Skin of body (tissue), 2 donors: ENCODE data around the gene HCRTR1. TPM values are rescaled to one million over a fixed set of nuclear protein-coding genes. Genes with fewer than 3 reads are reported as not detected.

Experiments
- DNase-seq: peaks from one replicate; lab custom pipeline; 2025; lab: John Stamatoyannopoulos, UW
- total RNA-seq: library from RNA; depleted of rRNA; stranded (reverse); fragments of >200 nt; gene quantifications from one replicate; pipeline ENCODE4 v1.2.3, GENCODE V29; 2014

HCRTR1 gene
- total RNA-seq, 1 donor from 2014 or later: not detected

DNA sequence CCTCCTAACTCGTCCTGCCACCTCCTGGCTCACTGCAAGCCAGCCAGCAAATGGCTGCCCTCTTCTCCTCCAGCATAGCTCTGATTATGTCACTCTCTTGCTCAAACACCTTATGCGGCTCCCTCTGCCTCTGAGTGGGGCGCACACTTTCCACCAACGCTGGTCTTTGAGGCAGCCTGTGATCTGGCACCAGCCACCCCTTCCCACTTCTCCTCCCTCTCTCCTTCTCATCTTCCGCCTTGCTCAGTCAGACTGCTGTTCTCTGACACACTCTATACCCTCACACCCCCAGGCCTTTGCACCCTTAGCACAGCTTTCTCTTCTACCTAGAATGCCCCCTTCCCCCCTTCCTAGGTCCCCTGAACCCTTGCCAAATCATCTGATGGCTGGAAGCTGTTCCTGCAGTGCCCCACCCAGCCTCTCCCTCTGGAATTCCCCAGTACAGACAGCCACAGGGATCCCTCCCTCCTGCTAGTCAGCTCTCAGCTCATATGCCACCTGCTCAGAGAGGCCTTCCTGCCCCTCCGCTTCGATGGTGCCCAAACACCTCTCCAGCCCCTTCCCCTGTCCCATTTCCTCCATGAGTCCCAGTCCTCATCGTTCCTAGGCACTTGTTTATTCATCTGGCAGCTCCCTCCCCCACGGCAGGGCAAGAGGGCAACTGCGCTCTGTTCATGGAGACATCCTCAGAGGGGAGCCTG is 48.9 kb downstream of the HCRTR1 start:
- no peak for DNase-seq

GRCh38 chr1:31667065-31667785 is 49.7 kb downstream of the HCRTR1 start:
- no peak for DNase-seq

- DNase-seq: no peak
Observed at GRCh38 chr1:31668303-31668883, 50.9 kb downstream of the HCRTR1 start.

DNA sequence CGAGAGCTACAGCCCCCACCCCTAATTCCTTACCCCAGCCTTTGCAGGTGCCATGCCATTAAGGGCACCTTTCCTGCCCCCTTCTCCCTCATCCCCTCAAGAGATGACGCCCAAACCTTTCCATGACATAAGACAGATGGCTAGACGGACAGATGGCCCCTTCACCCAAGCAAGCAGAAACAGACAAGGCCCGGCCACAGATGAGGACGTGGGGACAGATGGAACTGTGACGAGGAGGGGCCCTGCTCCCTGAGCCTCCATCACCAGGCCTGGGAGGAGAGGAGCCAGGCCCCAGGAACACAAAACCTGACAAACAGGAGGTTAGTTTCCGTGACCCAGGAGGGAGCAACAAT is 51.9 kb downstream of the HCRTR1 start:
- no peak for DNase-seq

DNA sequence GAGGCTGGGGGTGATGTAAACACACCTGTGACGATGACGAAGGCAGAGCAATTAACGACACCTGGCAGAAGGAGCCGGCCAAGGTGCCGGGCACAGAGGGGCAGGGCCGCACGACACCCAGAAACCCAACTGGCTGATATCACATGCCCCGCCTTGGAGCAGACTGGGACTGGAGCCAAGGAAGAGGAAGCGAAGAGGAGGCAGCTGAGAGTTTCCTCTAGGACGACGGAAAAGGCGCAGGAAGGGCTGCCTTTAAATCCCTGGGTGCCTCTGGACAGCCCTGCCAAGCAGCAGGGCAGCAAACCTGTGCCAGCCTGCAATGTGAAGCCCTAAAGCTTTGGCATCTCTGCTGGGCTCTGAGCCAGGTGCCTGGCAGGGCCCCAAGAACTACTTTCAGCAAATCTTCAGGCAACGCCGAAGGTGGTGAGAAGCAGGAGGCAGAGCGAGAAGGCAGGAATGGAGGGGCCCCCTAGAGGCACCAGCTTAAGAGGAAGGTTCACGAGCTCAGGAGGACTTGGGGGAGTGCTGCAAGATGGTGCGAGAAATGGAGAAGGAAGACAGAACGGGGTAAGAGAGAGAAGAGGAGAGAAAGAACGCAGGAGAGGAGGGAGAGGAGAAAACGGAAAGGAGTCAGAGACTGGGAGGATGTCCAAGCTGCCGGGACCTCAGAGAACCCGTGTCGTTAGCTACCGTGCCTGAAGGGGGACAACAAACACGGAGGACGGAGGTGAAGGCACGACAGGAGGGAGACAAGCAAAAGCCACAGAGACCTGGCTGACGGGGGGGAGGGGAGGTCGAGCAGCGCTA is 52.5 kb downstream of the HCRTR1 start:
- DNase-seq: peak; percentile 61

DNA sequence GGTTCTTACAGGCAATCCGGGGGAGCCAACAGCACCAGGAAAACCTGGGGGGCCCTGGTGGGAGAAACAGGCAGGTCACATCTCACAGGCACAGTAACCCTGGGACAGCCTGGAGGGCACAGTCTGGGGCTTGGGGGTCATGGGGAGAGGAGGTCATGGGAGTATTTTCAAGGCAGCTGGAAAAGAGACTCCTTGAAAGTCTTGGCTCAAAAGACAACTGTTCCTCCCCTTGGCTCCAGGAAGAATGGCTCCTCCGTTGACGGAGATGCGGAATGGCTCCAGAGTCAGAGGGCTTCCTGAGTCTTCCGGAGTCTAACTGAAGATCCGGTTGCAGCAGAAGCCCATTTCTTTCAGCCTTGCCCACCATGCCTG is 53.1 kb downstream of the HCRTR1 start:
- DNase-seq: no peak

- no peak for DNase-seq
Observed at GRCh38 chr1:31671147-31671546, 53.7 kb downstream of the HCRTR1 start.

GRCh38 chr1:31671561-31672201 is 54.2 kb downstream of the HCRTR1 start:
- DNase-seq: no peak

GRCh38 chr1:31672986-31673385 is 55.5 kb downstream of the HCRTR1 start:
- peak; percentile 49 for DNase-seq

DNA sequence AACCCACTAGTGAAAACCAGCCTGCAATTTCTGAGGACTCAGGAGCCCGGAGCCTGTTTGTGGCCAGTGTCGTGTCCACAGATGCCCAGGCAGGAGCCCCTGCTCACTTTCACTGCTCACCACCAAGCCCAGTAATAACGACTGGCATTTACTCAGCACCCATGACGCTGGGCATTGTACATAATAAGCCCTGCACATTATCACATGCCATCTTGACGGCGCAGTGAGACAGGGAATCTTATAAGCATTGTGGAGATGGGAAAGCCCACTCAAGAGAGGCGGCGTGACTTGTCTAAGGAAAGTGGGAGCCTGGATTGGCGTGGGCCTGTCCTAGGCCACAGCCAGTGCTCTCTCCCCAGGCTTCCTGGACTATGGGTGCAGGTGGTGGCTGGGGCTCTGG is 55.9 kb downstream of the HCRTR1 start:
- DNase-seq: no peak

GRCh38 chr1:31674626-31675025 is 57.1 kb downstream of the HCRTR1 start:
- no peak for DNase-seq

DNA sequence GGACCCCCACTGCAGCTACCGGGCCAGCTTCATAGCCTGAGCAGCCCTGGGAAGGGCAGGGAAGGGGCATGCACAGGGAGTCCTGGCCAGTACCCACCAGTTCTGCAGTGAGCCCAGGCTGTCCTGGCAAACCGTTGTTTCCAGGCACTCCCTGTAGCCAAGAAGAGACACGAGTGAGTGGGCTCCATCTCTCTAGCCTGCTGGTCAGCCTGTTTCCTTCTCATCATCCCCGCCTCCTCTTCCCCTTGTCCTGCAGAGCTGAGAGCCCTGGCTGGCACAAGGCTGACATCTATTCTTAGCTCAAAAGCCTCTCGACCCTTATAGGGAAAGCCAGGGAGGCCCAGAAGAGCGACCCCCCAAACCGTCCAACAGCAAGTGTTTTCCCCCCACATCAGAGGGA is 57.7 kb downstream of the HCRTR1 start:
- DNase-seq: no peak

- no peak for DNase-seq
Observed at GRCh38 chr1:31675756-31676155, 58.3 kb downstream of the HCRTR1 start.

Other genes starting within 250 kb of the HCRTR1 start
- gene FABP3, start 244.6 kb upstream of the HCRTR1 start, total RNA-seq: 36.1 TPM
- gene SERINC2, start 204.5 kb upstream of the HCRTR1 start, total RNA-seq: 4.4 TPM
- gene TINAGL1, start 41.2 kb upstream of the HCRTR1 start, total RNA-seq: 28.6 TPM
- gene PEF1, start 27.2 kb downstream of the HCRTR1 start, total RNA-seq: 49.9 TPM
- gene COL16A1, start 86.3 kb downstream of the HCRTR1 start, total RNA-seq: 257 TPM
- gene ADGRB2, start 146.7 kb downstream of the HCRTR1 start, total RNA-seq: 9.4 TPM
- gene SPOCD1, start 198.3 kb downstream of the HCRTR1 start, total RNA-seq: 0.39 TPM